HepG2 (cell line): ENCODE data around the gene CASZ1. TPM values are rescaled to one million over a fixed set of nuclear protein-coding genes. Genes with fewer than 3 reads are reported as not detected.

Experiments used
- AGO2 ChIP-seq: fragments of 200-400 bp; formaldehyde crosslinking; optimal IDR thresholded peaks from 2 replicates; pipeline ENCODE3; 2017; ENCODE audit warnings: mild to moderate bottlenecking, low read depth, low read length, moderate library complexity
- FOXP1 ChIP-seq, 2 experiments: fragments of 450-650 bp in 1 of 2; IDR thresholded peaks; 2 replicates each; pipeline ENCODE4 v1.6.1; 2017 to 2018; ENCODE audit warnings: antibody characterized with exemption in 1 of 2
- HOXA3 ChIP-seq: sonication (generic); formaldehyde crosslinking; IDR thresholded peaks from 2 replicates; pipeline ENCODE4 v1.5.0; 2020; ENCODE audit warnings: missing genetic modification reagents
- MAFF ChIP-seq: IDR thresholded peaks from 2 replicates; pipeline ENCODE4 v1.6.1; 2011; ENCODE audit warnings: low read depth, low read length, improper control_type of control experiment
- NCOA1 ChIP-seq: sonication (generic); formaldehyde crosslinking; IDR thresholded peaks from 2 replicates; pipeline ENCODE4 v1.9.0; 2021; ENCODE audit warnings: missing genetic modification reagents
- PATZ1 ChIP-seq: sonication (generic); formaldehyde crosslinking; IDR thresholded peaks from 2 replicates; pipeline ENCODE4 v1.4.0; 2020; ENCODE audit warnings: missing genetic modification reagents
- PRPF4 ChIP-seq: fragments of 200-400 bp; formaldehyde crosslinking; IDR thresholded peaks from 2 replicates; pipeline ENCODE4 v1.6.1; 2016; ENCODE audit warnings: low read length, low read depth; ENCODE audit not compliant: poor library complexity, severe bottlenecking
- RFX1 ChIP-seq: fragments of 450-650 bp; IDR thresholded peaks from 2 replicates; pipeline ENCODE4 v1.6.1; 2017
- SPEN ChIP-seq: sonication (generic); formaldehyde crosslinking; IDR thresholded peaks from 2 replicates; pipeline ENCODE4 v1.5.1; 2020; ENCODE audit warnings: low read depth, mild to moderate bottlenecking, missing genetic modification reagents
- TCF7 ChIP-seq: sonication (generic); IDR thresholded peaks from 2 replicates; pipeline ENCODE4 v1.6.1; 2016; ENCODE audit warnings: antibody characterized with exemption, low read depth
- TMF1 ChIP-seq: sonication (generic); formaldehyde crosslinking; IDR thresholded peaks from 2 replicates; pipeline ENCODE4 v1.8.1; 2022; ENCODE audit warnings: low read depth, missing genetic modification reagents
- ZBED4 ChIP-seq: sonication (generic); formaldehyde crosslinking; IDR thresholded peaks from 2 replicates; pipeline ENCODE4 v1.4.0; 2020; ENCODE audit warnings: missing genetic modification reagents, borderline replicate concordance
- ZBTB10 ChIP-seq: sonication (generic); formaldehyde crosslinking; IDR thresholded peaks from 2 replicates; pipeline ENCODE4 v1.4.0; 2020; ENCODE audit warnings: missing genetic modification reagents, borderline replicate concordance
- ZNF350 ChIP-seq: sonication (generic); formaldehyde crosslinking; IDR thresholded peaks from 2 replicates; pipeline ENCODE4 v1.4.0; 2020; ENCODE audit warnings: mild to moderate bottlenecking, low read depth, missing genetic modification reagents, borderline replicate concordance
- ZNF574 ChIP-seq: sonication (generic); formaldehyde crosslinking; IDR thresholded peaks from 2 replicates; pipeline ENCODE4 v1.4.0; 2020; ENCODE audit warnings: missing genetic modification reagents
- ZNF703 ChIP-seq: sonication (generic); formaldehyde crosslinking; IDR thresholded peaks from 2 replicates; pipeline ENCODE4 v1.5.1; 2020; ENCODE audit warnings: missing genetic modification reagents, mild to moderate bottlenecking, moderate library complexity, borderline replicate concordance
- ZSCAN9 ChIP-seq: IDR thresholded peaks from 2 replicates; pipeline ENCODE4 v1.6.1; 2016; ENCODE audit warnings: borderline replicate concordance
- polyA plus RNA-seq, 8 experiments: library from polyadenylated mRNA; depleted of rRNA in 3 of 8; stranded (reverse) in 7 of 8; unstranded in 1 of 8; fragments of >200 nt; fragmentation: Illumina TruSeq in 4 of 8; extraction: Trizol in 4 of 8; gene quantifications; 2 replicates each; pipeline versions ENCODE4 v1.2.1 to v1.2.3, GENCODE V29; 2011 to 2016; ENCODE audit warnings: low read depth in 4 of 8, missing spikeins in 1 of 8, mixed read lengths in 1 of 8; ENCODE audit not compliant: insufficient read depth in 1 of 8
- total RNA-seq, 5 experiments: library from RNA; depleted of rRNA; stranded (reverse); fragments of >200 nt; fragmentation: Illumina TruSeq; extraction: Trizol; gene quantifications; 2 replicates each; pipeline ENCODE4 v1.2.3, GENCODE V29; 2016; ENCODE audit warnings: low read depth in 1 of 5

Gene CASZ1
- total and polyA plus RNA-seq, 2 of the 13 experiments (the other 11 are each of a cell fraction or from before 2014, with no cell fraction given), result 1.9 to 3.7 TPM

GRCh38 chr1:10686404-10687040 lies 109.9 kb downstream of the CASZ1 start (continued):
- TF ChIP-seq SPEN (CRISPR knock-in tag), result 0 out of 2 replicates have a peak, but pooled peaks have one; percentile 35
- TF ChIP-seq PRPF4, result peak; percentile 88
- TF ChIP-seq NCOA1 (CRISPR knock-in tag), result peak; percentile 20; the same call in 1 of the 2 replicates
- TF ChIP-seq ZBTB10 (CRISPR knock-in tag), result peak; percentile 87
- TF ChIP-seq ZNF350 (CRISPR knock-in tag), result peak; percentile 3; the same call in 1 of the 2 replicates
- 0 out of 2 replicates have a peak, but pooled peaks have one; percentile 43 for TF ChIP-seq TMF1
- TF ChIP-seq ZBED4 (CRISPR knock-in tag), result peak; percentile 50; the same call in 1 of the 2 replicates
- no peak for TF ChIP-seq MAFF
- 0 out of 2 replicates have a peak, but pooled peaks have one; percentile 13 for TF ChIP-seq ZSCAN9
- peak; percentile 49; the same call in 1 of the 2 replicates for TF ChIP-seq HOXA3 (CRISPR knock-in tag)
- TF ChIP-seq ZNF703 (CRISPR knock-in tag), result 0 out of 2 replicates have a peak, but pooled peaks have one; percentile 3
- TF ChIP-seq PATZ1 (CRISPR knock-in tag), result peak; percentile 83
- TF ChIP-seq RFX1, result peak; percentile 56; the same call in 1 of the 2 replicates
- peak; percentile 32; the same call in 1 of the 2 replicates for TF ChIP-seq TCF7
- peak; percentile 41; the same call in 1 of the 2 replicates for TF ChIP-seq ZNF574 (CRISPR knock-in tag)
- no peak for TF ChIP-seq AGO2
- TF ChIP-seq FOXP1 (IDR thresholded peaks at IDR 0.05), result no peak
- 0 out of 2 replicates have a peak, but pooled peaks have one; percentile 12 for TF ChIP-seq FOXP1 (CRISPR knock-in tag; IDR thresholded peaks at IDR 0.05)
